Subcutaneous abdominal adipose tissue (tissue), 5 donors: ENCODE data around the gene SLC25A23.
"Not testable (repeated sequence)": the region's sequence is repeated elsewhere in the genome, so short reads cannot be mapped to it uniquely, and the experiment has no call there.

ENCODE experiments used
- H3K27ac ChIP-seq: one replicate; pipeline ENCODE4 v1.7.0; 2013; ENCODE audit warnings: low read depth, mild to moderate bottlenecking, inconsistent platforms, low read length, moderate library complexity
- H3K27me3 ChIP-seq, 5 donors: one replicate each; pipeline ENCODE4 v1.7.0; 2013; ENCODE audit warnings: low read length in 5 of 5, inconsistent platforms in 1 of 5; ENCODE audit not compliant: control insufficient read depth in 5 of 5, insufficient read depth in 4 of 5
- H3K36me3 ChIP-seq, 5 donors: one replicate each; pipeline ENCODE4 v1.7.0; 2013; ENCODE audit warnings: low read length in 5 of 5; ENCODE audit not compliant: control insufficient read depth in 5 of 5, insufficient read depth in 5 of 5
- H3K4me1 ChIP-seq, 5 donors: one replicate each; pipeline ENCODE4 v1.7.0; 2013; ENCODE audit warnings: low read length in 5 of 5, mild to moderate bottlenecking in 3 of 5, moderate library complexity in 1 of 5; ENCODE audit not compliant: control insufficient read depth in 5 of 5, insufficient read depth in 5 of 5
- H3K4me3 ChIP-seq, 5 donors: one replicate each; pipeline ENCODE4 v1.7.0; 2013; ENCODE audit warnings: low read length in 5 of 5, low read depth in 1 of 5
- H3K9ac ChIP-seq, 5 donors: one replicate each; pipeline ENCODE4 v1.7.0; 2013; ENCODE audit warnings: low read length in 5 of 5, mild to moderate bottlenecking in 4 of 5, moderate library complexity in 3 of 5
- H3K9me3 ChIP-seq, 5 donors: one replicate each; pipeline ENCODE4 v1.7.0; 2013; ENCODE audit warnings: low read length in 5 of 5; ENCODE audit not compliant: control insufficient read depth in 5 of 5
- donor health status: healthy.
- donor health status: healthy.
- donor health status: healthy.
- donor health status: healthy.
- donor health status: healthy.

The SLC25A23 gene

GRCh38 chr19:6443986-6444385, 15.6 kb downstream of the SLC25A23 start:
- no peak overlapping the region for H3K9ac ChIP-seq
- H3K36me3 ChIP-seq, result peaks cover 0 to 9% (median 2%) of the 10 kb centered on the region in 5 donors

GRCh38 chr19:6442087-6442688, 17.4 kb downstream of the SLC25A23 start:
- no peak overlapping the region for H3K4me3 ChIP-seq
- peaks cover 0 to 2% (median 0%) of the 10 kb centered on the region in 5 donors for H3K27me3 ChIP-seq
- H3K36me3 ChIP-seq, result peaks cover 0 to 7% (median 2%) of the 10 kb centered on the region in 5 donors
- peaks cover 0 to 3% (median 0%) of the 10 kb centered on the region in 5 donors for H3K9me3 ChIP-seq
- H3K27ac ChIP-seq, result no peak overlapping the region
- H3K9ac ChIP-seq, result no peak overlapping the region
- H3K4me1 ChIP-seq, result no peaks in the 10 kb centered on the region

More at GRCh38 chr19:6443986-6444385, 15.6 kb downstream of the SLC25A23 start:
- Histone ChIP-seq H3K27me3 (no peaks in the 10 kb centered on the region), H3K4me3 (no peak overlapping the region), H3K9me3 (peaks cover 0 to 3% (median 0%) of the 10 kb centered on the region in 5 donors), H3K27ac (no peak overlapping the region), H3K4me1 (no peaks in the 10 kb centered on the region)

GRCh38 chr19:6440905-6441304, 18.7 kb downstream of the SLC25A23 start:
- H3K4me3 ChIP-seq, result no peak overlapping the region
- H3K27me3 ChIP-seq, result peaks cover 0 to 2% (median 0%) of the 10 kb centered on the region in 5 donors

GRCh38 chr19:6439743-6440142, 19.8 kb downstream of the SLC25A23 start:
- Histone ChIP-seq H3K36me3 (no peaks in the 10 kb centered on the region), H3K4me1 (no peaks in the 10 kb centered on the region), H3K27ac (no peak overlapping the region), H3K9me3 (no peaks in the 10 kb centered on the region), H3K4me3 (no peak overlapping the region), H3K27me3 (peaks cover 0 to 2% (median 0%) of the 10 kb centered on the region in 5 donors), H3K9ac (no peak overlapping the region)

More at GRCh38 chr19:6440905-6441304, 18.7 kb downstream of the SLC25A23 start:
- Histone ChIP-seq H3K9me3 (no peaks in the 10 kb centered on the region), H3K27ac (no peak overlapping the region), H3K4me1 (no peaks in the 10 kb centered on the region), H3K36me3 (peaks cover 0 to 2% (median 0%) of the 10 kb centered on the region in 5 donors), H3K9ac (no peak overlapping the region)

GRCh38 chr19:6433663-6434062, 25.9 kb downstream of the SLC25A23 start, which contains the start of gene SLC25A41:
TSS of gene SLC25A41 (minus strand) at chr19:6433763. CDS start at chr19:6433693, 70 bp downstream.
- H3K27me3 ChIP-seq, result peaks cover 0 to 2% (median 0%) of the 10 kb centered on the region in 5 donors
- no peak within 1 kb of the TSS for H3K9ac ChIP-seq
- no peaks in the 10 kb centered on the region for H3K9me3 ChIP-seq
- H3K4me3 ChIP-seq, result no peak within 1 kb of the TSS
- no peaks in the 10 kb centered on the region for H3K36me3 ChIP-seq
- H3K27ac ChIP-seq, result no peak within 1 kb of the TSS
- no peaks in the 10 kb centered on the region for H3K4me1 ChIP-seq

GRCh38 chr19:6433165-6433564, 26.4 kb downstream of the SLC25A23 start:
- Histone ChIP-seq H3K27me3 (peaks cover 0 to 2% (median 0%) of the 10 kb centered on the region in 5 donors), H3K9ac (no peak overlapping the region), H3K36me3 (no peaks in the 10 kb centered on the region), H3K4me3 (no peak overlapping the region), H3K4me1 (no peaks in the 10 kb centered on the region), H3K9me3 (no peaks in the 10 kb centered on the region), H3K27ac (no peak overlapping the region)

- H3K27me3 ChIP-seq, result no peaks in the 10 kb centered on the region
- H3K27ac ChIP-seq, result no peak overlapping the region
- H3K4me1 ChIP-seq, result no peaks in the 10 kb centered on the region
- H3K4me3 ChIP-seq, result no peak overlapping the region
- H3K9me3 ChIP-seq, result no peaks in the 10 kb centered on the region
- no peaks in the 10 kb centered on the region for H3K36me3 ChIP-seq
- no peak overlapping the region for H3K9ac ChIP-seq
Measured at GRCh38 chr19:6431891-6432290, 27.7 kb downstream of the SLC25A23 start.

GRCh38 chr19:6429419-6430221, 30.0 kb downstream of the SLC25A23 start:
- H3K4me3 ChIP-seq, result no peak overlapping the region
- H3K27me3 ChIP-seq, result no peaks in the 10 kb centered on the region
- peaks cover 0 to 3% (median 0%) of the 10 kb centered on the region in 5 donors for H3K9me3 ChIP-seq
- peaks cover 0 to 7% (median 6%) of the 10 kb centered on the region in 5 donors for H3K4me1 ChIP-seq
- H3K9ac ChIP-seq, result no peak overlapping the region
- H3K36me3 ChIP-seq, result no peaks in the 10 kb centered on the region
- no peak overlapping the region for H3K27ac ChIP-seq

- H3K4me3 ChIP-seq, H3K36me3 ChIP-seq: not testable (repeated sequence)
Measured at GRCh38 chr19:6428692-6429418, 30.7 kb downstream of the SLC25A23 start.

More at GRCh38 chr19:6428692-6429418, 30.7 kb downstream of the SLC25A23 start:
- H3K27ac ChIP-seq, H3K27me3 ChIP-seq, H3K9ac ChIP-seq, H3K9me3 ChIP-seq, H3K4me1 ChIP-seq: not testable (repeated sequence)
